Activated T-cell treated with anti-CD3 and anti-CD28 coated beads for 24 hours (primary cell): ENCODE results near the gene CACNA1C.

Experiments
- DNase-seq: peaks from one replicate; pipeline ENCODE4 v3.0.0-alpha.2; 2020; ENCODE audit warnings: low read depth

CACNA1C gene

GRCh38 chr12:2171672-2172426, 119.1 kb downstream of the CACNA1C start:
- no peak for DNase-seq

- no peak for DNase-seq
These were observed 119.9 kb downstream of the CACNA1C start for GRCh38 chr12:2172491-2173214.

- no peak for DNase-seq
These were observed 121.2 kb downstream of the CACNA1C start for GRCh38 chr12:2173971-2174370.

- no peak for DNase-seq
These were observed 124.2 kb downstream of the CACNA1C start for GRCh38 chr12:2177003-2177402.

GRCh38 chr12:2177751-2178150, 125.0 kb downstream of the CACNA1C start:
- DNase-seq, result no peak

GRCh38 chr12:2179058-2179457, 126.3 kb downstream of the CACNA1C start:
- DNase-seq, result no peak

- no peak for DNase-seq
These were observed 127.4 kb downstream of the CACNA1C start for GRCh38 chr12:2179953-2180736.

GRCh38 chr12:2180737-2181082, 127.9 kb downstream of the CACNA1C start:
- no peak for DNase-seq

- DNase-seq, result no peak
These were observed 131.1 kb downstream of the CACNA1C start for GRCh38 chr12:2183556-2184541.

- DNase-seq, result no peak
These were observed 133.1 kb downstream of the CACNA1C start for GRCh38 chr12:2185751-2186341.

- DNase-seq, result no peak
These were observed 134.6 kb downstream of the CACNA1C start for GRCh38 chr12:2187195-2187945.

GRCh38 chr12:2190085-2190484, 137.3 kb downstream of the CACNA1C start:
- no peak for DNase-seq

- no peak for DNase-seq
These were observed 138.2 kb downstream of the CACNA1C start for GRCh38 chr12:2190896-2191533.

GRCh38 chr12:2191534-2192153, 138.9 kb downstream of the CACNA1C start:
- DNase-seq, result no peak

- DNase-seq, result no peak
These were observed 139.4 kb downstream of the CACNA1C start for GRCh38 chr12:2192231-2192630.

- DNase-seq, result no peak
These were observed 141.3 kb downstream of the CACNA1C start for GRCh38 chr12:2194060-2194459.

- DNase-seq, result no peak
These were observed 141.8 kb downstream of the CACNA1C start for GRCh38 chr12:2194571-2194970.

- DNase-seq, result no peak
These were observed 142.3 kb downstream of the CACNA1C start for GRCh38 chr12:2195085-2195484.

- no peak for DNase-seq
These were observed 145.3 kb downstream of the CACNA1C start for GRCh38 chr12:2198005-2198501.
